ENCODE data around the gene OR4D5.

OR4D5 gene

GRCh38 chr11:123939317-123939716 is at the start of gene OR4D5:
Gene OR4D5, plus strand, starts transcription at chr11:123939617. Its CDS starts 0 bp downstream, at chr11:123939617.
- no peak for DNase-seq

- no peak for DNase-seq
Observed at GRCh38 chr11:123892031-123892430, 47.4 kb upstream of the OR4D5 start.

GRCh38 chr11:123899792-123900191 is 39.6 kb upstream of the OR4D5 start:
- no peak for DNase-seq

GRCh38 chr11:123901867-123902266 is 37.5 kb upstream of the OR4D5 start, which contains the start of gene OR8D4:
Gene OR8D4, plus strand, starts transcription at chr11:123902167. Its CDS starts 4,265 bp downstream, at chr11:123906432.
- no peak for DNase-seq

GRCh38 chr11:123903932-123904331 is 35.5 kb upstream of the OR4D5 start:
- no peak for DNase-seq

GRCh38 chr11:123904932-123905331 is 34.5 kb upstream of the OR4D5 start:
- no peak for DNase-seq

GRCh38 chr11:123905826-123906225 is 33.6 kb upstream of the OR4D5 start:
- no peak for DNase-seq

- DNase-seq = no peak
Observed at GRCh38 chr11:123920943-123921342, 18.5 kb upstream of the OR4D5 start.

GRCh38 chr11:123924027-123924426 is 15.4 kb upstream of the OR4D5 start:
- DNase-seq = no peak

GRCh38 chr11:123942413-123942812 is 3.0 kb downstream of the OR4D5 start:
- no peak for DNase-seq

- DNase-seq = no peak
Observed at GRCh38 chr11:123943738-123944137, 4.3 kb downstream of the OR4D5 start, which contains the start of gene OR6T1. Gene OR6T1, minus strand, starts transcription at chr11:123943838. Its CDS starts 0 bp downstream, at chr11:123943838.

- DNase-seq = no peak
Observed at GRCh38 chr11:123945132-123945531, 5.7 kb downstream of the OR4D5 start.

GRCh38 chr11:123956752-123957151 is 17.3 kb downstream of the OR4D5 start:
- no peak for DNase-seq

- no peak for DNase-seq
Observed at GRCh38 chr11:123973816-123974215, 34.4 kb downstream of the OR4D5 start.

- DNase-seq = no peak
Observed at GRCh38 chr11:123976770-123977560, 37.5 kb downstream of the OR4D5 start.

- DNase-seq = no peak
Observed at GRCh38 chr11:123977731-123978347, 38.4 kb downstream of the OR4D5 start, which contains the start of gene OR10S1. Gene OR10S1, minus strand, starts transcription at chr11:123977781. Its CDS starts 117 bp downstream, at chr11:123977664.

- DNase-seq = no peak
Observed at GRCh38 chr11:123979311-123979710, 39.9 kb downstream of the OR4D5 start.
